B cell (primary cell): ENCODE data around the gene UNC5C. TPM values are rescaled to one million over a fixed set of nuclear protein-coding genes. Genes with fewer than 3 reads are reported as not detected.

Experiments
- ATAC-seq: fragments of 200-7000 bp; cut with Tn5 transposase; one replicate; pipeline ENCODE4 v1.10.0; 2021; ENCODE audit warnings: low read depth, mild to moderate bottlenecking, moderate number of reproducible peaks, moderate library complexity
- CTCF ChIA-PET: fragments of 350-600 bp; sonication (Branson Sonifier 250); formaldehyde crosslinking; loops from one replicate; lab custom pipeline; 2021; ENCODE audit warnings: antibody characterized with exemption, inconsistent platforms; lab: Charles Lee
- POLR2A ChIA-PET: fragments of 350-600 bp; sonication (Branson Sonifier 250); formaldehyde crosslinking; loops from one replicate; lab custom pipeline; 2021; ENCODE audit warnings: antibody characterized with exemption; lab: Charles Lee
- DNase-seq: peaks from one replicate; pipeline ENCODE4 v3.0.0; 2013
- H2AFZ ChIP-seq: 2 replicates; pipeline ENCODE4 v1.6.1; 2012; ENCODE audit warnings: mild to moderate bottlenecking, low read depth, low read length; ENCODE audit not compliant: insufficient read depth, poor library complexity, severe bottlenecking
- H3K27ac ChIP-seq, 2 donors: 1 replicate in 1 of 2; 2 replicates in 1 of 2; pipeline ENCODE4 v1.5.1; 2012 to 2013; ENCODE audit warnings: low read length in 2 of 2, mild to moderate bottlenecking in 2 of 2, moderate library complexity in 1 of 2
- H3K27me3 ChIP-seq, 4 experiments: fragments of 200-600 bp in 1 of 4; sonication (generic) in 1 of 4; replicated peaks in 1 of 4; 1 replicate in 2 of 4; 2 replicates in 2 of 4; pipeline versions ENCODE4 v1.6.1 to v1.7.0; 2013 to 2016; ENCODE audit warnings: low read length in 3 of 4, mild to moderate bottlenecking in 2 of 4, mixed read lengths in 1 of 4, moderate library complexity in 1 of 4; ENCODE audit not compliant: insufficient read depth in 4 of 4, control insufficient read depth in 3 of 4; ENCODE audit errors: control extremely low read depth in 1 of 4
- H3K36me3 ChIP-seq, 2 experiments: replicated peaks in 1 of 2; 1 replicate in 1 of 2; 2 replicates in 1 of 2; pipeline versions ENCODE4 v1.6.1 to v1.7.1; 2013; ENCODE audit warnings: low read length in 1 of 2; ENCODE audit not compliant: insufficient read depth in 2 of 2, control insufficient read depth in 1 of 2; ENCODE audit errors: control extremely low read depth in 1 of 2, extremely low read depth in 1 of 2
- H3K4me1 ChIP-seq, 2 donors: fragments of 200-600 bp in 1 of 2; sonication (generic) in 1 of 2; 1 replicate in 1 of 2; 2 replicates in 1 of 2; pipeline versions ENCODE4 v1.5.1 to v1.6.1; 2013 to 2017; ENCODE audit warnings: low read length in 2 of 2; ENCODE audit not compliant: control insufficient read depth in 2 of 2, insufficient read depth in 2 of 2
- H3K4me2 ChIP-seq: replicated peaks from 2 replicates; pipeline ENCODE3; 2012; ENCODE audit warnings: mild to moderate bottlenecking, low read depth, low read length; ENCODE audit not compliant: poor library complexity, severe bottlenecking
- H3K4me3 ChIP-seq, 5 experiments: fragments of 200-600 bp in 1 of 5; sonication (generic) in 1 of 5; 1 replicate in 3 of 5; 2 replicates in 2 of 5; pipeline versions ENCODE4 v1.5.1 to v1.7.0; 2011 to 2016; ENCODE audit warnings: low read length in 4 of 5, mild to moderate bottlenecking in 4 of 5, low read depth in 2 of 5, control low read depth in 1 of 5, moderate library complexity in 1 of 5; ENCODE audit not compliant: insufficient read depth in 1 of 5; ENCODE audit errors: control extremely low read depth in 1 of 5, extremely low read depth in 1 of 5
- H3K79me2 ChIP-seq: fragments of 200-600 bp; sonication (generic); one replicate; pipeline ENCODE4 v1.6.0; 2016; ENCODE audit warnings: low read length; ENCODE audit not compliant: control insufficient read depth, insufficient read depth
- H3K9ac ChIP-seq: fragments of 200-600 bp; sonication (generic); 2 replicates; pipeline ENCODE4 v1.6.1; 2017; ENCODE audit warnings: mild to moderate bottlenecking, low read length, moderate library complexity
- H3K9me3 ChIP-seq, 3 donors: one replicate each; pipeline versions ENCODE4 v1.6.1 to v1.7.1; 2013; ENCODE audit warnings: low read length in 2 of 3; ENCODE audit not compliant: control insufficient read depth in 2 of 3, insufficient read depth in 1 of 3; ENCODE audit errors: control extremely low read depth in 1 of 3
- H4K20me1 ChIP-seq: 2 replicates; pipeline ENCODE4 v1.6.0; 2012; ENCODE audit warnings: mild to moderate bottlenecking, low read length; ENCODE audit not compliant: insufficient read depth, control insufficient read depth, poor library complexity, severe bottlenecking
- H3K27ac Mint-ChIP-seq: one replicate; pipeline ENCODE4 v1.8.0; 2021; ENCODE audit warnings: mixed read lengths
- H3K27me3 Mint-ChIP-seq: one replicate; pipeline ENCODE4 v1.8.0; 2021; ENCODE audit warnings: mixed read lengths
- H3K4me1 Mint-ChIP-seq: one replicate; pipeline ENCODE4 v1.8.0; 2021; ENCODE audit warnings: mixed read lengths
- H3K4me3 Mint-ChIP-seq: one replicate; pipeline ENCODE4 v1.8.0; 2021; ENCODE audit warnings: mixed read lengths
- H3K9me3 Mint-ChIP-seq: one replicate; pipeline ENCODE4 v1.8.0; 2022; ENCODE audit warnings: mixed read lengths; ENCODE audit not compliant: insufficient read depth
- CTCF ChIP-seq: fragments of 200-600 bp; IDR thresholded peaks from one replicate; pipeline ENCODE4 v1.8.0; 2022; ENCODE audit warnings: antibody characterized with exemption, mild to moderate bottlenecking
- EZH2 ChIP-seq: IDR thresholded peaks from 2 replicates; pipeline ENCODE4 v1.6.1; 2012; ENCODE audit warnings: borderline replicate concordance, low read depth, mild to moderate bottlenecking, moderate library complexity, low read length; ENCODE audit not compliant: insufficient read depth, poor library complexity, severe bottlenecking
- WGBS: methylation state at CpG from one replicate; pipeline ENCODE4 v1.1.5; 2013; ENCODE audit warnings: missing lambda C conversion rate; ENCODE audit not compliant: insufficient coverage; 5-methylcytosine and 5-hydroxymethylcytosine counted together
- intact Hi-C: fragments of 100-400 bp; cut with micrococcal nuclease; formaldehyde crosslinking; loops from one replicate; pipeline ENCODE4 v1.10.0; 2022
- polyA plus RNA-seq: library from polyadenylated mRNA; depleted of rRNA; stranded (reverse); fragments of >200 nt; gene quantifications from 2 replicates; pipeline ENCODE4 v1.2.3, GENCODE V29; 2012
- total RNA-seq, 2 donors: library from RNA; stranded (reverse); fragments of 120-200 nt in 1 of 2; gene quantifications; 1 replicate in 1 of 2; 2 replicates in 1 of 2; pipeline versions ENCODE4 v1.2.3 to v1.2.4, GENCODE V29; 2013 to 2022

The UNC5C gene
- total and polyA plus RNA-seq, 2 donors (not counting 1 experiment from before 2014, with no cell fraction given) = not detected

DNA sequence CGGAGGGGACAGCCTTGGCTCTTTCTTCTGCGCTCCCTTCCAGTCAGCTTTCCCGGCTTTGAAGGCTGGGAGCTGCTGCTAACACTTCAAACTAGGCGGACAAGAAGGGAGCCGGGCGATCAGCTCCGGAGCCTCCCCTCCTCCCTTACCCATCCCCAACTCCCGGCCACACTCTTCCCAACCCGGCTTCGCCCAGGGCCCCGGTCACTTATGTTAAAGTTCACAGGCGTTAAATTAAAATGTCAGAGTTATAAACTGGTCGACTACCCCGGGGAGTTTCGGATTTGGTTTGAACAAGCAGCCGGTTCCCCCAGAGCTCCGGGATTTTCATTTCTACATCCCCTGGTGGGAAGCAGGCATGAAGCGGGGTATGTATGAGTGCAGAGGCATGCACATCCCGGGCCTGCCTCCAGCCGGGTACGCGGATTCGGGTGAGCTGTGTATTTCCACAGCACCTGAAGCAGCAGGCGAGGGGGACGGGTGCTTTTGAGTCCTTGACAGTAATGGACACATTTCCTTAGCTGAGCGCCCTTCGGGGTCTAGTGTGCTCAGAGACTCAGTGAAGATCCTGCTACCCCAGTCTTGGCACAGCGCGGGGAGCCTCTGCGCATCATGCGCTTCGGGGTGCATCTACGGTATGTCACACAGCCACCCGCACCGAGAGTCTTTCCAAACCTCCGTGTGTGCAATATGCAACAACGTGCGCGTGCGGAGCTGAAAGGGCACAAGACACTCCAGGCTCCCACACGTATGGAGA lies 880 bp downstream of the UNC5C start:
- Mint-ChIP-seq H3K4me3 (no peak overlapping the region), H3K9me3 (no peaks in the 10 kb centered on the region), H3K27me3 (peaks cover 39% of the 10 kb centered on the region), H3K27ac (no peak overlapping the region), H3K4me1 (peaks cover 10% of the 10 kb centered on the region)
- Histone ChIP-seq H3K4me1 (peaks cover 0 to 9% of the 10 kb centered on the region in 2 donors), H3K9ac (no peak overlapping the region), H3K27ac (no peak overlapping the region), H3K4me3 (no peak overlapping the region), H3K36me3 (no peaks in the 10 kb centered on the region), H3K4me2 (no peak overlapping the region), H3K79me2 (no peaks in the 10 kb centered on the region), H3K9me3 (peaks cover 0 to 14% (median 0%) of the 10 kb centered on the region in 3 donors), H3K27me3 (peaks cover 0 to 31% (median 11%) of the 10 kb centered on the region in 4 experiments), H4K20me1 (no peaks in the 10 kb centered on the region), H2AFZ (no peak overlapping the region)
- DNase-seq = no peak
- intact Hi-C loops = no loop called here
- 9% methylated on average over 33 of the region's 41 CpGs for WGBS
- POLR2A ChIA-PET = no interaction called here
- ATAC-seq = no peak
- no peak for TF ChIP-seq EZH2
- no peak for TF ChIP-seq CTCF
- CTCF ChIA-PET = no interaction called here
